ENCODE data around the gene DNAJC25. TPM values are rescaled to one million over a fixed set of nuclear protein-coding genes. Genes with fewer than 3 reads are reported as not detected.

DNAJC25 gene
- total and polyA plus RNA-seq, 2 experiments from 2014 or later: 8.4 to 8.9 TPM

GRCh38 chr9:111588846-111589245 lies 42.3 kb upstream of the DNAJC25 start:
- Mint-ChIP-seq H3K4me3 (no peak overlapping the region), H3K36me3 (ENCODE audit: low read depth) (peaks cover 34% of the 10 kb centered on the region), H3K9me3 (no peaks in the 10 kb centered on the region), H3K27ac (no peak overlapping the region), H3K27me3 (ENCODE audit: insufficient read depth, low read depth, poor library complexity) (peaks cover 2% of the 10 kb centered on the region), H3K4me1 (no peaks in the 10 kb centered on the region)
- Histone ChIP-seq H3K27ac (ENCODE audit: low read depth) (no peak overlapping the region), H4K20me1 (replicated peaks; ENCODE audit: insufficient read depth) (no peaks in the 10 kb centered on the region), H3F3A (replicated peaks; ENCODE audit: low read depth) (no peaks in the 10 kb centered on the region), H3K79me2 (replicated peaks; ENCODE audit: insufficient read depth) (no peaks in the 10 kb centered on the region), H3K9me2 (ENCODE audit: insufficient read depth) (no peaks in the 10 kb centered on the region), H3K27me3 (ENCODE audit: insufficient read depth) (no peaks in the 10 kb centered on the region), H2AFZ (no peak overlapping the region), H3K36me3 (ENCODE audit: insufficient read depth) (no peaks in the 10 kb centered on the region), H3K4me1 (ENCODE audit: insufficient read depth) (no peaks in the 10 kb centered on the region), H3K4me3 (no peak overlapping the region), H3K4me2 (no peak overlapping the region)
- ATAC-seq (no peak), DNase-seq (ENCODE audit: low spot score) (no peak)
- no peak for TF ChIP-seq EZH2 (IDR thresholded peaks at IDR 0.05; ENCODE audit: low read depth, unreplicated experiment)
- TF ChIP-seq EZH2phosphoT487 (IDR thresholded peaks at IDR 0.05; ENCODE audit: unreplicated experiment): no peak
- no peak for TF ChIP-seq POLR2AphosphoS5 (IDR thresholded peaks at IDR 0.05; ENCODE audit: low read depth)
- TF ChIP-seq ZNF462 (CRISPR knock-in tag; IDR thresholded peaks at IDR 0.05): no peak
- no peak for TF ChIP-seq CREB1 (CRISPR knock-in tag; IDR thresholded peaks at IDR 0.05; ENCODE audit: low read depth)
- TF ChIP-seq ZNF114 (CRISPR knock-in tag; IDR thresholded peaks at IDR 0.05): no peak
- no peak for TF ChIP-seq ZNF331 (CRISPR knock-in tag; IDR thresholded peaks at IDR 0.05; ENCODE audit: low read depth)
- TF ChIP-seq JUNB (IDR thresholded peaks at IDR 0.05; ENCODE audit: unreplicated experiment): no peak
- no peak for TF ChIP-seq STAT1 (IDR thresholded peaks at IDR 0.05; ENCODE audit: unreplicated experiment)
- no peak for TF ChIP-seq REST (IDR thresholded peaks at IDR 0.05; ENCODE audit: unreplicated experiment)
- TF ChIP-seq NANOG (IDR thresholded peaks at IDR 0.05; ENCODE audit: borderline replicate concordance): no peak

Data from GM23338 (cell line).